ENCODE data around the gene DIDO1.
A peak's percentile ranks its signal among the peaks of the same experiment; 100 is the strongest.
"Not testable (repeated sequence)": the region's sequence is repeated elsewhere in the genome, so short reads cannot be mapped to it uniquely, and the experiment has no call there.

DIDO1 gene

GRCh38 chr20:62928246-62928939, 2.1 kb upstream of the DIDO1 start:
- DNase-seq (ENCODE audit: low spot score), result no peak

GRCh38 chr20:62927128-62927705, 912 bp upstream of the DIDO1 start:
- DNase-seq (ENCODE audit: low spot score), result peak; percentile 55

- DNase-seq (ENCODE audit: low spot score), result peak; percentile 27
Measured at GRCh38 chr20:62925420-62926228, 681 bp downstream of the DIDO1 start.

- no peak for DNase-seq (ENCODE audit: low spot score)
Measured at GRCh38 chr20:62925076-62925419, 1.3 kb downstream of the DIDO1 start.

DNA sequence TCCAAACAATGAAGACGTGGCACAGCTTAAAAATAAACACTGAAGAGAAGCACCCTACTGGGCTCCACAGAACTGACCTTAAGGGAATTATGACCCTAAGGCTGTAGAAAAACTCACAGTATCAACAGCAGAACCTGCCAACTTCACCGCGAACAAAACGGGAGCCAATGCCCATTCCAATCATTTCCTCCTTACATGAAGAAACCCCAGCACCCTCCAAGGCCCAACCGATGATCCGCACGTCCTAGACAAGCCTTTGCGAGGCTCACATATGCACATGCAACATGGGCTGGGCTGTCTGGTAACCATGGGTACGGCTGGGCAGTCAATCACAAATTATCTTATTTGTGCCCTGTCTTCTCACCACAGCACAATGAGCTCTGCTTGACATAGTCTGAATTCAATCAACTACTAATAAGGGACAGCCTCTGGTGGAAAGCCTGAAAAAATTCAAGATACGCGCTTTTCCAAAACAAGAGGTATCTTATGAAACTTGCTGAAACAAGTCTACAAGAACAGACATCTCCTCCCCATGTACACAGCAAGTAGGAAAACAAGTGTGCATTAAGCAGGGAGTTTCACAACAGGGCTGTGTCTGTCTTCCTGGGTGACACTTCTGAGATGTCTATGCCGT, 1.7 kb downstream of the DIDO1 start:
- DNase-seq (ENCODE audit: low spot score), result peak; percentile 39

- peak; percentile 42 for DNase-seq (ENCODE audit: low spot score)
Measured at GRCh38 chr20:62923669-62924441, 2.5 kb downstream of the DIDO1 start.

- DNase-seq (ENCODE audit: low spot score), result not testable (repeated sequence)
Measured at GRCh38 chr20:62923059-62923668, 3.1 kb downstream of the DIDO1 start.

DNA sequence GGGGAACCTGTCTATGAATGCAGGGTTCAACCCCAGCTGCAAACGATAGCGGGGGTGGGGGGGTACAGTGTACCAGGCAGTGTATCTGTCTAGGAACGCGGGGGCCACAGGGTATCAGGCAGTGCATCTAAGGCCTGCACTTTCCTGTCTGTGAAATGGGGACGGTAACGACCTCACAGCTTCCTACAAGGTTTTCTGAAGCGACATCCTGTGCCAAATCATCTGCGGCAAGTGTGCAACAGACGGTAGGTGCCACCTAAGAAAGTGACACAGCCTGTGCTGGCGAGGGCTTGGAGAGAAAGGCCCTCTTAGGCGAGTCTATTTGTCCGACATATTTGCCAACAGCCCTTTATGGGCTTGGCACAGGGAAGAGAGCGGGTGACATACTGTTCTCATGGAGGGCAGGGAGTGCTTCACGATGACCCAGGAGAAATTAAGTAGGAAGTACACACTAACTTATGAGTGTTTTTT, 3.8 kb downstream of the DIDO1 start:
- DNase-seq (ENCODE audit: low spot score), result no peak

DNA sequence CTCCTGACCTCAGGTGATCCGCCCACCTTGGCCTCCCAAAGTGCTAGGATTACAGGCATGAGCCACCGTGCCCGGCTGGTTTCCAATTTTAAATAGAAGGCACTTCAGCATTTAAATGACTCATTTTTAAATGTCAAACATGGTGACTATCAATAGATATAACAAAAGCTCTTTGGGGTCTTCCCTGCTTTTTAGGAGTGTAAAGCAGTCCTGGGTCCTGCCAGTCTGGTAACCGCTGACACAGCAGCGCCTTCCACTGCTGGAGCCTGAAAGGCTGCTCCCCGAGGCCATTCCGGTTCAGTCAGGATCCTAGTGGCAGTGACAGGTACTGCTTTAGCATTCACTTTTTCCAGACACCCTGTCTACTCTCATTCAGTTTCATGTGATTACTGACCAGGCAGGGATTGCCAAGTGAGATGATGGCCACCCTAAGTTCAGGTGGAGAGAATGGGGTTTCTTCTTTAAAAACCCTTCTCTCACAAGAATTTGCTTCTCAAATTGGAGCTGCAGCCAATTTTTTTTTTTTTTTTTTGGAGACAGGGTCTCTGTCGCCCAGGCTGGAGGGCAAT, 5.1 kb downstream of the DIDO1 start:
- peak; percentile 90 for DNase-seq (ENCODE audit: low spot score)

- DNase-seq (ENCODE audit: low spot score), result no peak
Measured at GRCh38 chr20:62920039-62920645, 6.2 kb downstream of the DIDO1 start.

GRCh38 chr20:62918831-62919230, 7.5 kb downstream of the DIDO1 start:
- no peak for DNase-seq (ENCODE audit: low spot score)

DNA sequence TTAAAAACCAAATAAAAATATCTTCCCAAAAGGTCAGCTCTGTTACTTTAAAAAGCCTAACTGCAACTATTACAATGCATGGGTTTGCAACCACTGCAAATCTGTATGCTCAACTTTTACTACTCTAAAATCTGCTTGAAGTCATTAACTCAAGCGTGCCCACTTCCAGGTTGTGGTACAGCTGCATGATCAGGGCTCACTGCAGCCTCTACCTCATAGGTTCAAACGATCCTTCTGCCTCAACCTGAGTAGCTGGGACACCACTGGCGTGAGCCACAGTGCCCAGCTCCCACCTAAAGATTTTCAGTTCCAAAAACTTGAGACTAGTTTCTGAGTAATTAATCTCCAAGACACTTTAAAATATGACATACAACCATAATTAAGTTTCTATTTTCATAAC, 8.2 kb downstream of the DIDO1 start:
- DNase-seq (ENCODE audit: low spot score), result no peak

GRCh38 chr20:62917720-62918119, 8.6 kb downstream of the DIDO1 start:
- no peak for DNase-seq (ENCODE audit: low spot score)

DNA sequence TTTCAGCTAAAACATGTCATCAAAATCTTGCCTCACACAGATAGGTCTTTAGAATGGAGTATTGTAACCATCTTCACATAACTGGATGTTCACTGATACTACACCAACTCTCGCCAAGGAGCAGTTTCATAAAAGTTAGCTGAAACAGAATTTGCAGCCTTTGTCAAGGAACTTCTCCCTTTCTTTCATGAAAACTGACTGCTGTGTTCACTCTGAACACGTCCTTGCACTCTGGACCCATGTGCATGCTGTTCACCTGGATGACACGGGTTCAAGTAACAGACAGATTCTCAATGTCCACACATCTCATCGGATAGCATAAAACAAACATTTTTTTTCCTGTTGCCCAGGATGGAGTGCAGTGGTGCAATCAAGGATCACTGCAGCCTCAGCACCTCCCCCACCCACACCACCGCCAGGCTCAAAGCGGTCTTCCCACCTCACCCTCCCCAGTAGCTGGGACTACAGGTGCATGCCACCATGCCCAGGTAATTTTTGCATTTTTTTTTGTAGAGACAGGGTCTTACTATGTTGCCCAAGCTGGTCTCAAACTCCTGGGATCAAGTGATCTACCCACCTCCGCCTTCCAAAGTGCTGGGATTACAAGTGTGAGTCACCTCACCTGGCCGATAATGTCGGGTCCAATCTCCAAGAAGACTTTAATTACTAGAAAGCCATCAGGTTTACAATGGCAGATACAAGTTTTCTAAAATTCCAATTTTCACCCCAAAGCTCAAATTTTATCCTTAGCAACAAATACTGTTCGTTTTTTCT, 9.4 kb downstream of the DIDO1 start:
- DNase-seq (ENCODE audit: low spot score), result peak; percentile 55

- peak; percentile 57 for DNase-seq (ENCODE audit: low spot score)
Measured at GRCh38 chr20:62914970-62915457, 11.3 kb downstream of the DIDO1 start.

GRCh38 chr20:62914436-62914835, 11.9 kb downstream of the DIDO1 start:
- no peak for DNase-seq (ENCODE audit: low spot score)

DNA sequence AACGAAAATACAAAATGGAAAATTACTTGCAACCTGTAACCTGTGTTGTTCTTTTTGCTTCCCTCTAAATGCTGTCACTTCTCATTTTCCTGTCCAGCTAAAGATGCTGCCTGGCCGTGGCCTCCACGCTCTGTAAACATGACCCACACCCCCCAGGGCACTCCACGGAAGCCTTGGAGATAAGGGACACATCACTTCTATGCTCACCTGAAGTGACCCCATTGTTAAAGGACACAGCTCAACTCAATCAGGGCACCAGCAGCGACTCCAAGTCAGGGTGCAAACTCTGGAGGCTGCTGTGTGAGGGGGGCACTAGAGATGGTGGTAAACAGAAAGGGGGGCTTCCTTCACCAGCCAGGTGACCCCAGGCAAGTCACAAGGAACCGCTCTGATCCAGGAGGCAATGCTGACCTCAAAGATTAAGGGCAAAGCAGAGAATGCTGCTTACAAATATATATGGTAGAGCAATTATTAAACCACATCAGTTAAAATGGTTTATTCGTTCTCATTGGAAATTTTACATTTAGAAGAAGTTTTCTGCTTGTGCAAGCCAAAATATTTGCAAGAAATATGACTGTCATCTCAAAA, 13.2 kb downstream of the DIDO1 start:
- DNase-seq (ENCODE audit: low spot score), result no peak

- DNase-seq (ENCODE audit: low spot score), result no peak
Measured at GRCh38 chr20:62911701-62912280, 14.5 kb downstream of the DIDO1 start.

All from HuH-7 (cell line).